Ovary (tissue), 9 donors: ENCODE data around the gene DTWD2. TPM values are rescaled to one million over a fixed set of nuclear protein-coding genes. Genes with fewer than 3 reads are reported as not detected.
"Not testable (repeated sequence)": the region's sequence is repeated elsewhere in the genome, so short reads cannot be mapped to it uniquely, and the experiment has no call there.

Source experiments
- DNase-seq, 5 donors: peaks; one replicate each; pipeline ENCODE4 v3.0.0-alpha.2; 2019 to 2020
- H3K27ac ChIP-seq, 2 donors: fragments of 200-600 bp; one replicate each; pipeline versions ENCODE4 v1.5.1 to v1.8.0; 2019 to 2022
- H3K27me3 ChIP-seq: fragments of 200-600 bp; one replicate; pipeline ENCODE4 v1.8.0; 2022
- H3K36me3 ChIP-seq: fragments of 200-600 bp; sonication (generic); one replicate; pipeline ENCODE4 v1.5.1; 2019
- H3K4me1 ChIP-seq: one replicate; pipeline ENCODE4 v1.8.1; 2013; ENCODE audit warnings: mild to moderate bottlenecking, moderate library complexity; ENCODE audit not compliant: insufficient read depth
- H3K4me3 ChIP-seq: fragments of 200-600 bp; sonication (generic); one replicate; pipeline ENCODE4 v1.5.1; 2017
- H3K9me3 ChIP-seq, 2 donors: fragments of 200-600 bp in 1 of 2; sonication (generic) in 1 of 2; one replicate each; pipeline versions ENCODE4 v1.5.1 to v1.8.1; 2013 to 2019; ENCODE audit warnings: mild to moderate bottlenecking in 1 of 2, moderate library complexity in 1 of 2
- EP300 ChIP-seq: sonication (generic); formaldehyde crosslinking; IDR thresholded peaks from one replicate; pipeline ENCODE4 v1.6.1; 2017; ENCODE audit warnings: antibody characterized with exemption
- POLR2A ChIP-seq: fragments of 450-650 bp; IDR thresholded peaks from one replicate; pipeline ENCODE4 v1.6.1; 2017; ENCODE audit warnings: antibody characterized with exemption, mild to moderate bottlenecking, moderate library complexity
- WGBS, 3 donors: extraction: QIAGEN DNeasy Blood & Tissue Kit in 1 of 3; methylation state at CpG; one replicate each; pipeline versions ENCODE4 v1.1.5 to v1.1.7; 2013 to 2017; 5-methylcytosine and 5-hydroxymethylcytosine counted together
- intact Hi-C, 4 donors: fragments of 100-400 bp; cut with DNase I; formaldehyde crosslinking; loops; one replicate each; pipeline versions ENCODE4 v1.11.0 to v1.15.1; 2022 to 2023
- polyA plus RNA-seq, 2 donors: library from polyadenylated mRNA; stranded (reverse); fragments of 200-250 nt in 1 of 2; fragments of 350-450 nt in 1 of 2; fragmentation: Illumina TruSeq in 1 of 2; extraction: RNeasy Lipid Tissue Mini Kit (QIAGEN cat#74804) in 1 of 2; gene quantifications; one replicate each; pipeline ENCODE4 v1.2.3, GENCODE V29; 2013 to 2014
- total RNA-seq, 7 donors: library from RNA; depleted of rRNA in 2 of 7; stranded (reverse); fragments of >200 nt in 2 of 7; fragmentation: NEBNext Ultra II Directional in 3 of 7; extraction: Animal tissue kit (Norgen Biotek cat#: 25700) in 3 of 7; gene quantifications; one replicate each; pipeline versions ENCODE4 v1.1.0 to v1.2.4, GENCODE V29; 2016 to 2023
- TF ChIP-seq, protein P1 (sequence below), 3 donors: fragments of 450-650 bp in 2 of 3; fragments of 200-600 bp in 1 of 3; IDR thresholded peaks; one replicate each; pipeline versions ENCODE4 v1.5.1 to v1.8.0; 2016 to 2022; ENCODE audit warnings: antibody characterized with exemption in 3 of 3, mild to moderate bottlenecking in 1 of 3
- donor health status: DM: no; HTN: no; CAD: no; lungs with moderate emphysema.
- donor health status: DM: no; HTN: no; CAD: no.
- donor health status: Bipolar disorder and iron deficiency.
- donor health status: DM: yes; HTN: yes; CAD: no.
- donor health status: DM: no; HTN: no; CAD: no.
- donor health status: DM: yes; HTN: yes; CAD: no.

Gene DTWD2
- total and polyA plus RNA-seq, 9 donors: 1.5 to 12.5 (median 5.3) TPM

DNA sequence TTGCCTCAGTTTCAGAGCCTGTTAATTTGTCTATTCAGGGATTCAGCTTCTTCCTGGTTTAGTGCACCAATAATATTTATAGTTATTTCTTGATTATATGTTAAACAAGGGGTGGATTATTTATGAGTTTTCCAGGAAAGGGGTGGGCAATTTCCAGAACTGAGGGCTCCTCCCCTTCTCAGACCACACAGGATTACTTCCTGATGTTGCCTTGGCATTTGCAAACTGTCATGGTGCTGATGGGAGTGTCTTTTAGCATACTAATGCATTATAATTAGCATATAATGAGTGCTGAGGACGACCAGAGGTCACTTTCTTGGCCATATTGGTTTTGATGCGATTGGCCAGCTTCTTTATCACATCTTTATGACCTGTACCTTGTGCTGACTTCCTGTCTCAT, 6.2 kb upstream of the DTWD2 start:
- intact Hi-C loops: no loop called here
- H3K27ac ChIP-seq: no peak overlapping the region
- H3K27me3 ChIP-seq: no peaks in the 10 kb centered on the region
- H3K9me3 ChIP-seq: no peaks in the 10 kb centered on the region
- no peak overlapping the region for H3K4me3 ChIP-seq
- 60 to 67% (median 62%) methylated on average over 2 of the region's 2 CpGs for WGBS, 3 donors
- no peaks in the 10 kb centered on the region for H3K36me3 ChIP-seq
- no peak for DNase-seq
- TF ChIP-seq POLR2A (no peak), EP300 (no peak)
- TF ChIP-seq, protein P1, sequence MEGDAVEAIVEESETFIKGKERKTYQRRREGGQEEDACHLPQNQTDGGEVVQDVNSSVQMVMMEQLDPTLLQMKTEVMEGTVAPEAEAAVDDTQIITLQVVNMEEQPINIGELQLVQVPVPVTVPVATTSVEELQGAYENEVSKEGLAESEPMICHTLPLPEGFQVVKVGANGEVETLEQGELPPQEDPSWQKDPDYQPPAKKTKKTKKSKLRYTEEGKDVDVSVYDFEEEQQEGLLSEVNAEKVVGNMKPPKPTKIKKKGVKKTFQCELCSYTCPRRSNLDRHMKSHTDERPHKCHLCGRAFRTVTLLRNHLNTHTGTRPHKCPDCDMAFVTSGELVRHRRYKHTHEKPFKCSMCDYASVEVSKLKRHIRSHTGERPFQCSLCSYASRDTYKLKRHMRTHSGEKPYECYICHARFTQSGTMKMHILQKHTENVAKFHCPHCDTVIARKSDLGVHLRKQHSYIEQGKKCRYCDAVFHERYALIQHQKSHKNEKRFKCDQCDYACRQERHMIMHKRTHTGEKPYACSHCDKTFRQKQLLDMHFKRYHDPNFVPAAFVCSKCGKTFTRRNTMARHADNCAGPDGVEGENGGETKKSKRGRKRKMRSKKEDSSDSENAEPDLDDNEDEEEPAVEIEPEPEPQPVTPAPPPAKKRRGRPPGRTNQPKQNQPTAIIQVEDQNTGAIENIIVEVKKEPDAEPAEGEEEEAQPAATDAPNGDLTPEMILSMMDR (IDR thresholded peaks at IDR 0.05): no peak
- H3K4me1 ChIP-seq: no peaks in the 10 kb centered on the region

DNA sequence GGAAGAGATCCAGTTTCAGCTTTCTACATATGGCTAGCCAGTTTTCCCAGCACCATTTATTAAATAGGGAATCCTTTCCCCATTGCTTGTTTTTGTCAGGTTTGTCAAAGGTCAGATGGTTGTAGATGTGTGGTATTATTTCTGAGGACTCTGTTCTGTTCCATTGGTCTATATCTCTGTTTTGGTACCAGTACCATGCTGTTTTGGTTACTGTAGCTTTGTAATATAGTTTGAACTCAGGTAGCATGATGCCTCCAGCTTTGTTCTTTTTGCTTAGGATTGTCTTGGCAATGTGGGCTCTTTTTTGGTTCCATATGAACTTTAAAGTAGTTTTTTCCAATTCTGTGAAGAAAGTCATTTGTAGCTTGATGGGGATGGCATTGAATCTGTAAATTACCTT, 4.8 kb upstream of the DTWD2 start:
- H3K4me1 ChIP-seq, H3K27ac ChIP-seq, intact Hi-C loops, H3K27me3 ChIP-seq, H3K9me3 ChIP-seq, H3K36me3 ChIP-seq, DNase-seq, H3K4me3 ChIP-seq: not testable (repeated sequence)

- H3K27ac ChIP-seq, intact Hi-C loops, DNase-seq, H3K36me3 ChIP-seq, H3K4me1 ChIP-seq, H3K9me3 ChIP-seq, H3K4me3 ChIP-seq, H3K27me3 ChIP-seq: not testable (repeated sequence)
- 92 to 97% (median 96%) methylated on average over 3 of the region's 3 CpGs for WGBS, 3 donors
Measured at GRCh38 chr5:118992055-118992454, 3.7 kb upstream of the DTWD2 start.

- Histone ChIP-seq H3K9me3 (no peaks in the 10 kb centered on the region), H3K36me3 (no peaks in the 10 kb centered on the region), H3K27me3 (no peaks in the 10 kb centered on the region), H3K4me1 (no peaks in the 10 kb centered on the region), H3K27ac (no peak overlapping the region), H3K4me3 (no peak overlapping the region)
- TF ChIP-seq POLR2A (no peak), EP300 (no peak)
- TF ChIP-seq, protein P1 (IDR thresholded peaks at IDR 0.05): no peak
- no peak for DNase-seq
- intact Hi-C loops: no loop called here
- WGBS, 3 donors: 80 to 82% (median 81%) methylated on average over 1 of the region's 1 CpG
Measured at GRCh38 chr5:118990582-118990981, 2.2 kb upstream of the DTWD2 start.

DNA sequence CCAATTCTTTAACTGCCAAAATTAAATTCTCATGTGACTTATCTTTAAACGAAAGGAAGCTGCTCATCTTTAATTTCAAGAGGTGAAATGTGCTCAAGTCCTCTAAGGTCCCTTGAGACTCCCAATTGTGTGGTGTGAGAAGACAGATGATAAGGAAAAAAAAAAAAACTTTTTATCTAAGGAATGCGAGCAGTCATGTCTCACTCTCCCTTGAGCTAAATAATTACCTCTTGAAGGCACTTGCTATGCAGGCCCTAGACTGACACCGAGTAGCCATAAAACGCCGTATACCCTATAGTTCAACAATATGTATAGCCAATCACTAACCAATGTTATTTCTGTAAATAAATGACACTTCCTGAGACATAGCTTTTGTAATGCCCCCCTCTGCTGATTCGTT, 1.5 kb upstream of the DTWD2 start:
- Histone ChIP-seq H3K36me3 (no peaks in the 10 kb centered on the region), H3K27me3 (no peaks in the 10 kb centered on the region), H3K27ac (no peak overlapping the region), H3K4me1 (no peaks in the 10 kb centered on the region), H3K9me3 (no peaks in the 10 kb centered on the region), H3K4me3 (no peak overlapping the region)
- TF ChIP-seq, protein P1 (IDR thresholded peaks at IDR 0.05): no peak
- intact Hi-C loops: loop anchor here in 3 of 4 donors (5.0 to 10.0 kb wide), 2 partner anchors 415 to 422 kb away; no protein-coding TSS in a partner anchor
- DNase-seq: no peak
- 56 to 61% (median 60%) methylated on average over 6 of the region's 6 CpGs for WGBS, 3 donors

DNA sequence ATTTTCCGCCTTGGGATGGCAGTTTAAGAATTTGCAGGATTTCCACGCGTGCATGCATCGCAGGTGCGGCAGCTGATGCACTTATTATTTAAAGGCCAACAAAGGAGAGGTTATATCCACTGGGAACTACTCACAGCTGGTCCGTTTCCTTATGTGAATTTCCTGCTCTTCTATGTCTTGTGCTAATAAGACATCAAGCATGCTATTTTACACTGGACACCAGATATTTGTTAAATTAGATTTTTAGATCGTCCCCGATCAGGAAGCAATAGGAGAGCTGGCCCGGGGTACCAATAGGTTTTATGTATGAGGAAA, 476 bp upstream of the DTWD2 start:
- H3K9me3 ChIP-seq: no peaks in the 10 kb centered on the region
- intact Hi-C loops: loop anchor here (1.0 to 10.0 kb wide), 3 partner anchors 416 to 423 kb away; no protein-coding TSS in a partner anchor
- 12 to 28% (median 13%) methylated on average over 9 of the region's 9 CpGs for WGBS, 3 donors
- H3K27ac ChIP-seq: peak overlapping the region in 1 of 2 donors; percentile 97
- TF ChIP-seq, protein P1 (IDR thresholded peaks at IDR 0.05): no peak
- TF ChIP-seq POLR2A (no peak), EP300 (no peak)
- no peaks in the 10 kb centered on the region for H3K27me3 ChIP-seq
- H3K4me3 ChIP-seq: peak overlapping the region; percentile 72
- H3K36me3 ChIP-seq: no peaks in the 10 kb centered on the region
- no peaks in the 10 kb centered on the region for H3K4me1 ChIP-seq
- DNase-seq: no peak
